GOT3 (cell line): ENCODE measurements around the gene AFTPH.

Experiments used
- DNase-seq: peaks from one replicate; lab custom pipeline; 2025; ENCODE audit warnings: mixed read lengths; lab: John Stamatoyannopoulos, UW

Gene AFTPH

GRCh38 chr2:64542071-64543007 is 18.2 kb downstream of the AFTPH start:
- DNase-seq, result no peak

DNA sequence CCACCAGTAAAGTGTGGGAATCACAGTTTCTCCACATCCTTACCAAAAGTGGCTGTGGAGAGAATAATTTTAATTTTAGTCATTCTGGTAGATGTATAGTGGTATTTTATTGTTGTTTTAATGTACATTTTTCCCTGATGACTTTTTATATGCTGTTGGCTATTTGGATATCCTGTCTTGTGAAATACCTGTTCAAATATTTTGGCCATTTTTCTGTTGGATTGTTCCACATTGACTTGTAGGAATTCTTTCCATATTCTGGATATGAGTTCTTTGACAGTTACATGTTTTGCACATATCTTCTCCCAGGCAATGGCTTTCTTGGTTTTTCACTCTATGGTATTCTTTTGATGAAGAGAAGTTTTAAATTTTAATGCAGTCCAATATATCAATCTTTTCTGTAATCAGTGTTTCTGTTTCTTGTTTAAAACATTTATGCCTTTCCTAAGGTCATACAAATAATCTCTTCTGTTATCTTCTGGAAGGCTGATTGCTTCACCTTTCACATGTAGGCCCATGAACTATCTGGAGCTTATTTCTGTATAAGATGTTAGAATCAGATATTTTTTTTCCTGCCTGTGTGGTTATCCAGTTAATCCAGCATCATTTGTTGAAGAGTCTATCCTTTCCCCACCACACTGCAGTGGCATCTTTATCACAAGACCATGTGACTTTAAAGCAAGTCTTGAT is 19.0 kb downstream of the AFTPH start:
- DNase-seq, result no peak

DNA sequence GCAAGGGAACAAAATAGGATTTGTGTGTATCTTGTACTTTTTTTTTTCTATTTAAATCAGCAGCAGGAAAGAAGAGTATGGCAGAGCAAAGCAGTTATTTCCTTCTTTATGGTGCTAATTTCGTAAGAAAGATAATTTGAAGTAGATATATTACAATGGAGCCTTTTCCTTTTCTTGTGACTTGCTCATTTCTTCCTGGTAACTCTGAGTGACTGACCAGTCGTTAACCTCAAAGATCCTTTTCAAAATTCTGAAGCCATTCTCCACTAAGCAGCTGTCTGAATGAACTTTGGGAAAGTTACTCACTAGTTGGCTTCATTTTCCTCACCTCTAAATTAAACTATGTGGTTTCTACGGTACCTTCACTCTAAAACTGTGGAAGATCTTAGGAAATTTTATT is 24.6 kb downstream of the AFTPH start:
- no peak for DNase-seq

DNA sequence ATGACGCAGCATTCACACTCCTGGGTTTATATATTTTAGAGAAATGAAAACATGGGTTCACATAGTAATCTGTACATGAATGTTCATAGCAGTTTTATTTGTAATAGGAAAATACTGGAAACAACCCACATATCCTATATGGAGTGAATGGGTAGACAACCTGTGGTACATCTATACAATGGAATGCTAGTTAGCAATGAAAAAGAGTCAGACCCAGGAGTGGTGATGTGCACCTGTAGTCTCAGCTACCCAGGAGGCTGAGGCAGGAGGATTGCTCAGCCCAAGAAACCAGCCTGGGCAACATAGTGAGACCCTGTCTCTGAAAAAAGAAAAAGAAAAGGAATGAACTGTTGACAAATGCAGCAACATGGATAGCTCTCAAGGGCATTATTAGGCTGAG is 25.9 kb downstream of the AFTPH start:
- DNase-seq, result no peak

- DNase-seq, result no peak
Observed at GRCh38 chr2:64551851-64552250, 27.7 kb downstream of the AFTPH start.

GRCh38 chr2:64554117-64554516 is 30.0 kb downstream of the AFTPH start:
- DNase-seq, result no peak

GRCh38 chr2:64558445-64559081 is 34.4 kb downstream of the AFTPH start:
- DNase-seq, result no peak

DNA sequence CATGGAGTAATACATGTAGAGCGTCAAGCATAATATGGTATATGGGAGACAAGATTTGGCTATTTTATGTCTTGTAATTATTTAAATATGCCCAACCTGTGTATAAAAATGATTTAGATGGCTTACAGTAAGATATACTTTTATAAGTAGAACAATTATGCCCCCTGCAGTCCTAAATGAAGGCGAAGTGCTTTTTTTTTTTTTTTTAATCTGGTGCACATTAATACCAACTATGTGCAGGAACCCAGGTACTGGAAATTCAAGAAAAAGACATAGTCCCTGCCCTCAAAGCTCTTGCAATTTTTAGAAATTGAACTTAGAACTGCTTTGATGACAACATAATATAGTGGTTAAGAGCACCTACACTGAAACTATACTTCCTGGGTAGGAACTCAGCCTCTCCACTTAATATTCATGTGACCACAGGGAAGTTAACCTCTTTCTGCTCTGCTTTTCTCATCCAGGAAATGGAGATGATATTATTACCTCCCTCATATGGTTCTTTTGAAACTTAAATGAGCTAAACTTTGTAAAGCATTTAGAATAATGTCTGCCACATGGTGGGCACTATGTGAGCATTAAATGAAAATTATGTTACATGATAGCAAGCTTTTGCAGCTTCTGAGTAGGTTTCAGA is 38.1 kb downstream of the AFTPH start:
- no peak for DNase-seq

GRCh38 chr2:64563436-64563938 is 39.4 kb downstream of the AFTPH start:
- no peak for DNase-seq

DNA sequence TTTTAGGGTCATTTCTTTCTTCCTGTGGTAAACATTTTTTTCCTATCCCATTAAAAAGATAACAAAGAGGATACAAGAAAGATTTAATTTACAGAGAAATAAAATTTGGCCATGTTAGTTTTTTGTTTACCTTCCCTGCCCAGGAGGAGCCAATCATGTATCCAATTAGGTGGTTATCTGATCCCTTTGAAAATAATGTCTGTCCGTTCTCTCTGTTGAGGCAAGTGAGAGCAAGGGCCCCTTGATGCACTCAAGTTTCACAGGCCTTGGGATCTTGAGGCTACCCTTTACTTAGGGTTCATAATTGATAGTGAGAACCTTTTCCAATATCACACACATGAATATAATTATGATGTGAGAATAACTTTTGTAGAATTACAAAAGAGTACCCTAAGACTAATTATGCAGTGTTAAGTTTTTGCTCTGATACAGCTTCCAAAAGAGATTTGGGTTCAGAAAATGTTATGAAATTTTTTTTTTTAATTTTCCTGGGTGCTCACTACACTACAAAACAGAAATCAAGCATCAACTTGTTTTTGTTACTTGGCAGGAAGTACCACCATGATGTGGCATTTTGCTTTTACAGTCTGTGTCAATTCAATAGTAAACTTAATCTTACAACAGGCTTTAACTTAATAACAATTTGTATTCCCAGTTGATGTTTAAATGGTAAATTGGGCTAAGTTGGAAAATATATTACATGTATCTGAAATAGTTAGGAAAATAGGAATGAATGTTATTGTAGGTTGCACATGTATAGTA is 42.0 kb downstream of the AFTPH start:
- DNase-seq, result no peak

- DNase-seq, result no peak
Observed at GRCh38 chr2:64567473-64567872, 43.3 kb downstream of the AFTPH start.

DNA sequence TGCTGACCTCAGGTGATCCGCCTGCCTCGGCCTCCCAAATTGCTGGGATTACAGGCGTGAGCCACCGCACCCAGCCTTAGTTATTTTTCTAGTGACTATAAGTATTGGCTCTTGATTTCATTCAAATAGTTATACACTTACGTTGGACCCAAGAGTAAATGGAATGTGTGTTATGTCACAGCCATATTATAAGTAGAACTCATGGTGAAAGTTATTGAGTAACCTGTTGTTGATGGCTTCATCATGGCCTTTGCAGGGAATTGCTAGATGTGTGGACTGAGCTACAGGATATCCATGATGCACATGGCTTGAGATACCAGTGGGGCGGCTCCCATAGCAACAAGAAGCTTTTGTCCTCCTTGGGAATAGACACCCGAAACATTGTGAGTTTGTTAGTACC is 44.7 kb downstream of the AFTPH start:
- no peak for DNase-seq

GRCh38 chr2:64574871-64575270 is 50.7 kb downstream of the AFTPH start:
- DNase-seq, result no peak

DNA sequence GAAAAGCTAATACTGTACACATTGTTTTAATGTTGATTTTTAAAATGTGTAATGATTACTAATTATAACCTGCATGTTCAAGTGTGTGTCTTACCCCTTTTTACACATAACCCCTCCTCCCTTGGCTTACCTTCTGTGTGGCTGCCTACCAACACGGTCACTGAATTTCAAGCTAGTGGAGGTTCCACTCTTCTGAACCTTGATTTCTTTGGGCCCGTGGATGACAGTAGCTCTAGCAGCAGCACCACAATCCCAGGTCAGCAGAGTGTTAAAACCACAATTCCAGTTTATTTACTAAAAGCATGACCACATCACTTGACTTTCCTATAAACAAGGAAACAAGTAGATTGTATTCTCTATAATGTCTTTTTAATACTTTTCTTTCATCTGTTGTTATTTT is 56.9 kb downstream of the AFTPH start:
- no peak for DNase-seq

- no peak for DNase-seq
Observed at GRCh38 chr2:64581777-64582539, 57.8 kb downstream of the AFTPH start.

DNA sequence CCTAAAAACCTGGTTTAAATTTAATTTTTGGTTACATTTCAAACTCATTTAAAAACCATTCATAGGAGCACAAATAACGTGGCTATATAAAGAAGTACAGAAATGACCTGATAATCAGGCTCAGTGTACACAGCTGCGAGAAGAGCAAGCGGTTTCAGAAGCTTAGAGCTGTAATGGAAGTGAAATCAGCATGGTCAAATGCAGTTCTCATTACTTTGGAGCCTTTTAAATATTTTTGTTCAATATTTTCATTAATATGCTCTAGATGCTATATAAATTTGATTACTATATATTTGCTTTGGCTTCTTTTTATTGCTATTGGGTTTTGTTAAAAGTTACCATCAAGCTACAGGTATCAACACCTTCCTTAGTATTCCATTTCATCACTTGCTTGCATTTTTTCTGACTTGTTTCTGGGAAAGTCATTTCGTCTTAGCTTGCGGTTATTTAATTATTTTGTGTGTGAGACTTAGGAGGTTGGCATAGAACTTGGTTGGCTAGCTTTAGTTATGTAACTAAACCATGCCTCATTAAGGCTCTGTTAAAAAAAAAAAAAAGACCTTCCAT is 58.7 kb downstream of the AFTPH start:
- DNase-seq, result no peak

- DNase-seq, result no peak
Observed at GRCh38 chr2:64586054-64586453, 61.9 kb downstream of the AFTPH start.

DNA sequence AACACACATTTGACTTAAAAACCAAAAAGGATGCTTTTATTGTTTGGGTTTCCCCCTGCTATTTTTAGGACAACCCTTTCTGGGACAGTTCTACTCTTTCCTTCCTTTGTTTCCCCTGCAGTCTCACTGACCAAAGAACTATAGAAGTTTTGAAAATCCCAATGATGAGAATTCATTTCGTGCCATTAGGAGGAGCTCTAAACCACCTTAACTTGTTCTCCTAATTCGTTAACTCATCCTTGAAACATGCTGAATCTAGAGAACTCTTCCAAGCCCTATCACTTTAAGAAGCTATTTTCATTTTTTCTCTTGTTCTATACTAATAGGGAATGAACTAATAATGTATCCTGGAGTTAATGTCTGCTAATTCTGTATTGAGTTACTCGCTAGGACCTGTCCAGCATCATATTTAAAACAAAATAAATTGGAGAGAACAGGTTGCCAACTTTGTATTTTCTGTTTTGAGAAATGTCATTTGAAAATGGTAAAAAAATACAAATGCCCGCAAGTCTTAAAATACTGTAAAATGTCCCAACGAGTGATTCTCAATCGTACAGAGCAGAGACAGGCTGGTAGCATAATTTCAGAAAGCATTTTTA is 62.9 kb downstream of the AFTPH start:
- no peak for DNase-seq

GRCh38 chr2:64587561-64587960 is 63.4 kb downstream of the AFTPH start:
- DNase-seq, result no peak

- no peak for DNase-seq
Observed at GRCh38 chr2:64591188-64591587, 67.1 kb downstream of the AFTPH start.
